ENCODE measurements around the gene KDM6A. TPM values are rescaled to one million over a fixed set of nuclear protein-coding genes. Genes with fewer than 3 reads are reported as not detected.
"Not testable (repeated sequence)": the region's sequence is repeated elsewhere in the genome, so short reads cannot be mapped to it uniquely, and the experiment has no call there.

Gene KDM6A
- total RNA-seq, 4 donors from 2014 or later: 25.9 to 51.0 (median 34.9) TPM

DNA sequence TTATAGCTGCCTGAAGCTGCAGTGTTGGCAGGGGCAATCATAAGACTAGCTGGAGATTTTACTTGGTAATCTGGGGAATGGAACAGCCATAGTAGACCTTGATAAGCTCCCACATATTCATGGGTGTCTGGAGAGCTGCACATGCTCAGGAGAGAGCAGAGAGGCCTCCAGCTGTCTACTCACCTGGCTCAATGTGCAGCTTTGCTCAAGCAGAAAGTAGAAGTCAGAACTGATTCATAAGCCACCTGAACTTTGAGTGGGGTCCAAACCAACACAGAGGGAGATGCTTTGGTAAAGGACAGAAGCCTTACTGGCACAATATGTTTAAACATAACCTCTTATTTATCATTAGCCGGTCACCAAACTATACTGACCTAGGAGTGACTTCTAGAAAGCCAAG is 54.4 kb downstream of the KDM6A start:
- H3K27ac ChIP-seq: no peak overlapping the region
- no peaks in the 10 kb centered on the region for H3K4me1 ChIP-seq
- 50 to 64% methylated on average over 1 of the region's 1 CpG for WGBS, 2 donors
- no peaks in the 10 kb centered on the region for H3K27me3 ChIP-seq
- H3K36me3 ChIP-seq: no peaks in the 10 kb centered on the region
- no peaks in the 10 kb centered on the region for H3K9me3 ChIP-seq
- no peak overlapping the region for H3K4me3 ChIP-seq
- no peak for DNase-seq (ENCODE audit: low spot score in 2 of 2)
- TF ChIP-seq EP300 (IDR thresholded peaks at IDR 0.05) (no peak), POLR2A (IDR thresholded peaks at IDR 0.05) (no peak)
- TF ChIP-seq, protein P1, sequence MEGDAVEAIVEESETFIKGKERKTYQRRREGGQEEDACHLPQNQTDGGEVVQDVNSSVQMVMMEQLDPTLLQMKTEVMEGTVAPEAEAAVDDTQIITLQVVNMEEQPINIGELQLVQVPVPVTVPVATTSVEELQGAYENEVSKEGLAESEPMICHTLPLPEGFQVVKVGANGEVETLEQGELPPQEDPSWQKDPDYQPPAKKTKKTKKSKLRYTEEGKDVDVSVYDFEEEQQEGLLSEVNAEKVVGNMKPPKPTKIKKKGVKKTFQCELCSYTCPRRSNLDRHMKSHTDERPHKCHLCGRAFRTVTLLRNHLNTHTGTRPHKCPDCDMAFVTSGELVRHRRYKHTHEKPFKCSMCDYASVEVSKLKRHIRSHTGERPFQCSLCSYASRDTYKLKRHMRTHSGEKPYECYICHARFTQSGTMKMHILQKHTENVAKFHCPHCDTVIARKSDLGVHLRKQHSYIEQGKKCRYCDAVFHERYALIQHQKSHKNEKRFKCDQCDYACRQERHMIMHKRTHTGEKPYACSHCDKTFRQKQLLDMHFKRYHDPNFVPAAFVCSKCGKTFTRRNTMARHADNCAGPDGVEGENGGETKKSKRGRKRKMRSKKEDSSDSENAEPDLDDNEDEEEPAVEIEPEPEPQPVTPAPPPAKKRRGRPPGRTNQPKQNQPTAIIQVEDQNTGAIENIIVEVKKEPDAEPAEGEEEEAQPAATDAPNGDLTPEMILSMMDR (IDR thresholded peaks at IDR 0.05): no peak

DNA sequence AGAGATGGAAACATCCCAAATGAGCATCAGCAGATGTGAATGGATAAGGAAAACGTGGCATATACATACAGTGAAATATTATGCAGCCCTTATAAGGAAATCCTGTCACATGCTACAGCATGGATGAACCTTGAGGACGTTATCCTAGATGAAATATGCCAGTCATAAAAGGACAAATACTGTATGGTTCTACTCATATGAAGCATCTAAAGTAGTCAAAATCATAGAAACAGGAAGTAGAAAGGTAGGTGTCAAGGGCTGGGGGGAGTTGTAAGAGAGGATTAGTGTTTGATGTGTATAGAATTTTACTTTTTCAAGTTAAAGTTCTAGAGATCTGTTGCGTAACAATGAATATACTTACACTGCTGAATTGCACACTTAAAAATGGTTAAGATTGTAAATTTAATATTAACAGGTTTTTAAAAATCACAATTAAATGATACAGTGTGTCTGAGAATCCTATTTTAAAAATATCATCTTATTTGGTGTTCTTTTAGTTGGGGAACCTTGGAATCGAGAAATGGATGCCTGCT is 58.5 kb downstream of the KDM6A start:
- Histone ChIP-seq H3K9me3 (no peaks in the 10 kb centered on the region), H3K27ac (no peak overlapping the region), H3K4me1 (no peaks in the 10 kb centered on the region), H3K27me3 (no peaks in the 10 kb centered on the region), H3K4me3 (no peak overlapping the region), H3K36me3 (no peaks in the 10 kb centered on the region)
- WGBS, 2 donors: 87 to 93% methylated on average over 4 of the region's 4 CpGs
- TF ChIP-seq, protein P1 (IDR thresholded peaks at IDR 0.05): no peak
- TF ChIP-seq EP300 (IDR thresholded peaks at IDR 0.05): no peak
- no peak for TF ChIP-seq POLR2A (IDR thresholded peaks at IDR 0.05)
- no peak for DNase-seq (ENCODE audit: low spot score in 2 of 2)

DNA sequence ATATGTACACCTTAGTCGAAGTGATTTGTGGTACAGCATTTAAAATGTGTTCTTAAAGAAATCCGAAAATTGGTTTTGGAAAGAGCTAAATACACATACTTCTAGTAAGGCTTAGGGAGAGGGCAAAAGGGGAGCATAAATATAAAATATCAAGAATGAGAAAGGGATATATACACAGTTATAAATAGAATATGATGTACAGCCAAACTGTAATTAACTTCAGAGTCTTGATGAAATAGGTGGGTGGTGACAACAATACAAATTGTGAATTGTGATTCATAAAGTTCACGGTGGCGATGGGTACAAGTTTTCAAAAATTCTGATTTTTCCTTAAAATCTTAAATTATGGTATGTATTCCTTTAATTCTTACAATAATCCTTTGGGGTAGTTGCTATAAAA is 62.2 kb downstream of the KDM6A start:
- no peak overlapping the region for H3K27ac ChIP-seq
- no peak overlapping the region for H3K4me3 ChIP-seq
- no peak for DNase-seq (ENCODE audit: low spot score in 2 of 2)
- TF ChIP-seq, protein P1 (IDR thresholded peaks at IDR 0.05): no peak
- no peak for TF ChIP-seq POLR2A (IDR thresholded peaks at IDR 0.05)
- no peak for TF ChIP-seq EP300 (IDR thresholded peaks at IDR 0.05)
- H3K9me3 ChIP-seq: no peaks in the 10 kb centered on the region
- no peaks in the 10 kb centered on the region for H3K36me3 ChIP-seq
- WGBS, 2 donors: 94 to 95% methylated on average over 4 of the region's 4 CpGs
- H3K4me1 ChIP-seq: peaks cover 0 to 11% (median 0%) of the 10 kb centered on the region in 4 donors
- no peaks in the 10 kb centered on the region for H3K27me3 ChIP-seq

DNA sequence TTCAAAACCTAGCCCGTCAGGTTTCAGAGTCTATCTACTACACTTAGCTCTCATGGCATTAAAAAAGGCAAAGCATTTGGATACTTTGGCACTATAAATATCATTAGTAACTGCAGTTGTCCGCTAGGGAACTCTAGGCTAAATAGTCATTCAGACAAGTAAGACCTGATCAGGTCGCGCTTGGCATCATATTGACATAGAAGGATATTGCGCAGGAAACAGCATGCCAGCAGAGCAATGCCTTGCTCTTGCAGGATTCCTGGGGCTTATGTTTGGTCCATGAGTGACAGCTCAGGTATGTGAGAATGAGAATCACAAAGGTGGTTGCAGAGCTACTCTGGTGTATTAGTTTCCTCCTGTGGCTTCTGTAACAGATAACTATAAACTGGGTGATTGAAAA is 62.7 kb downstream of the KDM6A start:
- no peak overlapping the region for H3K27ac ChIP-seq
- H3K4me1 ChIP-seq: peaks cover 0 to 11% (median 0%) of the 10 kb centered on the region in 4 donors
- no peak for TF ChIP-seq EP300 (IDR thresholded peaks at IDR 0.05)
- no peaks in the 10 kb centered on the region for H3K36me3 ChIP-seq
- WGBS, 2 donors: 96 to 97% methylated on average over 5 of the region's 5 CpGs
- H3K4me3 ChIP-seq: no peak overlapping the region
- no peaks in the 10 kb centered on the region for H3K9me3 ChIP-seq
- H3K27me3 ChIP-seq: no peaks in the 10 kb centered on the region
- no peak for DNase-seq (ENCODE audit: low spot score in 2 of 2)

DNA sequence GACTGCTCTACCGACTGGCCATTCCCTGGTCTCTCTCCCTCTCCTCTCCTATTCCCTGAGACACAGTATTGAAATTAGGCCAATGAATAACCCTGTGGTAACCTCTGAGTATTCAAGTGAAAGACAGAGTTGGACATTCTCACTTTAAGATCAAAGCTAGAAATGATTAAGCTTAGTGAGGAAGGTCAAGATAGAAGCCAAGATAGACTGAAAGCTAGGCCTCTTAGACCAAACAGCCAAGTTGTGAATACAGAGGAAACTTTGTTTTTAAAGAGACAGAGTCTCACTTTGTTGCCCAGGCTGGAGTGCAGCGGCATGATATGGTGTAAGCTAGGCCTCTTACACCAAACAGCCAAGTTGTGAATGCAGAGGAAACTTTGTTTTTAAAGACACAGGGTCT is 64.6 kb downstream of the KDM6A start:
- Histone ChIP-seq H3K27ac (no peak overlapping the region), H3K4me1 (peaks cover 0 to 11% (median 0%) of the 10 kb centered on the region in 4 donors), H3K9me3 (no peaks in the 10 kb centered on the region), H3K4me3 (no peak overlapping the region), H3K27me3 (no peaks in the 10 kb centered on the region), H3K36me3 (no peaks in the 10 kb centered on the region)
- WGBS, 2 donors: 26 to 44% methylated on average over 1 to 2 of the region's 2 CpGs
- no peak for DNase-seq (ENCODE audit: low spot score in 2 of 2)
- no peak for TF ChIP-seq POLR2A (IDR thresholded peaks at IDR 0.05)
- no peak for TF ChIP-seq EP300 (IDR thresholded peaks at IDR 0.05)
- TF ChIP-seq, protein P1 (IDR thresholded peaks at IDR 0.05): no peak

DNA sequence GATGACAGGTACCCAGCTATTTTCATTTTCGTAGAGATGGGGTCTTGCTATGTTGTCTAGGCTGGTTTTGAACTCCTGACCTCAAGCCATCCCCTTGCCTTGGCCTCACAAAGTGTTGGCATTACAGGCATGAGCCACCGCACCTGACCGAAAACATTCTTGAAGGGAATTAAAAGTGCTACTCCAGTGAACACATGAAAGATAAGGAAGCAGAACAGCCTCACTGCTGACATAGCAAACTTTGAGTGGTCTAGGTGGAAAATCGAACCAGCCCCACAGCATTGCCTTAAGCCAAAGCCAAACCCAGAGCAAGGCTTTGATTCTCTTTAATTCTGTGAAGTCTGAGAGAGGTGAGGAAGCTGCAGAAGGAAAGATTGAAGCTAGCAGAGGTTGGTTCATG is 65.1 kb downstream of the KDM6A start:
- no peaks in the 10 kb centered on the region for H3K36me3 ChIP-seq
- H3K27ac ChIP-seq: no peak overlapping the region
- WGBS, 2 donors: 81 to 87% methylated on average over 3 to 4 of the region's 4 CpGs
- TF ChIP-seq, protein P1 (IDR thresholded peaks at IDR 0.05): no peak
- TF ChIP-seq EP300 (IDR thresholded peaks at IDR 0.05): no peak
- no peak for TF ChIP-seq POLR2A (IDR thresholded peaks at IDR 0.05)
- peaks cover 0 to 11% (median 0%) of the 10 kb centered on the region in 4 donors for H3K4me1 ChIP-seq
- H3K4me3 ChIP-seq: no peak overlapping the region
- no peaks in the 10 kb centered on the region for H3K9me3 ChIP-seq
- DNase-seq (ENCODE audit: low spot score in 2 of 2): no peak
- no peaks in the 10 kb centered on the region for H3K27me3 ChIP-seq

DNA sequence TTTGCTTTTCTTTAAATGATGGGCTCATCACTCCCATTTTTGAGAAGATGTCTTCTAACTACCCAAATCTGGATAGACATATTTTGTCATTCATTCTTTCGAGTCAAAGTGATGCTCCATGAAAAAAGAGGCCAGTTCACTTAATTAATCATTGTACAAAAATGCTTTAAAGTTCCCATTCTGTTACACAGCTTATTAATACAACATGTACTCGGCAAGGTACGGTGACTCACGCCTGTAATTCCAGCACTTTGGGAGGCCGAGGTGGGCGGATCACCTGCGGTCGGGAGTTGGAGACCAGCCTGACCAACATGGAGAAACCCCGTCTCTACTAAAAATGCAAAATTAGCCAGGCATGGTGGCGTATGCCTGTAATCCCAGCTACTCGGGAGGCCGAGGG is 67.6 kb downstream of the KDM6A start:
- 97 to 98% methylated on average over 5 to 12 of the region's 12 CpGs for WGBS, 2 donors
- not testable (repeated sequence) for DNase-seq (ENCODE audit: low spot score in 2 of 2)

More for the DNA sequence above, 67.6 kb downstream of the KDM6A start:
- not testable (repeated sequence) for H3K27ac ChIP-seq, H3K27me3 ChIP-seq, H3K36me3 ChIP-seq, H3K4me3 ChIP-seq
- peaks cover 0 to 11% (median 0%) of the 10 kb centered on the region in 4 donors for H3K4me1 ChIP-seq
- H3K9me3 ChIP-seq: peaks cover 0 to 14% (median 4%) of the 10 kb centered on the region in 4 donors
